Stimulated activated CD8-positive, alpha-beta memory T cell treated with anti-CD3 and anti-CD28 coated beads, Interleukin-4, amount 100 ng/mL, for 24 hours (primary cell): ENCODE data around the gene ACOXL.

ENCODE experiments used
- DNase-seq: peaks from one replicate; pipeline ENCODE4 v3.0.0-alpha.2; 2020; ENCODE audit warnings: low read depth

Gene ACOXL

GRCh38 chr2:110977403-110977802, 245.0 kb downstream of the ACOXL start:
- DNase-seq, result no peak

- no peak for DNase-seq
These were observed 245.8 kb downstream of the ACOXL start for GRCh38 chr2:110978148-110978547.

GRCh38 chr2:110978756-110979470, 246.5 kb downstream of the ACOXL start:
- DNase-seq, result no peak

- no peak for DNase-seq
These were observed 247.3 kb downstream of the ACOXL start for GRCh38 chr2:110979471-110980338.

- DNase-seq, result no peak
These were observed 248.1 kb downstream of the ACOXL start for GRCh38 chr2:110980339-110981062.

- DNase-seq, result no peak
These were observed 250.8 kb downstream of the ACOXL start for GRCh38 chr2:110983133-110983532.

GRCh38 chr2:110984694-110985490, 252.5 kb downstream of the ACOXL start:
- DNase-seq, result no peak

- no peak for DNase-seq
These were observed 258.1 kb downstream of the ACOXL start for GRCh38 chr2:110990440-110990839.

- DNase-seq, result no peak
These were observed 259.5 kb downstream of the ACOXL start for GRCh38 chr2:110991911-110992310.

GRCh38 chr2:110992886-110993285, 260.5 kb downstream of the ACOXL start:
- DNase-seq, result no peak

GRCh38 chr2:110993557-110994231, 261.3 kb downstream of the ACOXL start:
- DNase-seq, result no peak

- DNase-seq, result no peak
These were observed 262.0 kb downstream of the ACOXL start for GRCh38 chr2:110994250-110994961.

GRCh38 chr2:110995911-110996310, 263.5 kb downstream of the ACOXL start:
- no peak for DNase-seq

- no peak for DNase-seq
These were observed 265.1 kb downstream of the ACOXL start for GRCh38 chr2:110997331-110998045.

- no peak for DNase-seq
These were observed 265.9 kb downstream of the ACOXL start for GRCh38 chr2:110998311-110998710.

GRCh38 chr2:110999626-111000025, 267.3 kb downstream of the ACOXL start:
- DNase-seq, result no peak

GRCh38 chr2:111005307-111005706, 272.9 kb downstream of the ACOXL start:
- no peak for DNase-seq

- DNase-seq, result no peak
These were observed 273.4 kb downstream of the ACOXL start for GRCh38 chr2:111005821-111006220.

- no peak for DNase-seq
These were observed 275.6 kb downstream of the ACOXL start for GRCh38 chr2:111007757-111008688.
